GM18505 (cell line): ENCODE data around the gene HDAC7.
"Not testable (repeated sequence)": the region's sequence is repeated elsewhere in the genome, so short reads cannot be mapped to it uniquely, and the experiment has no call there.

Experiments used
- ATAC-seq: cut with Tn5 transposase; IDR thresholded peaks from one replicate; pipeline ENCODE4 v1.9.1; 2021; ENCODE audit not compliant: unreplicated experiment
- POLR2A ChIP-seq: IDR thresholded peaks from 4 replicates; pipeline ENCODE4 v1.6.1; 2011; ENCODE audit warnings: borderline replicate concordance; ENCODE audit not compliant: insufficient read depth, insufficient read length; ENCODE audit errors: extremely low read depth

Gene HDAC7

DNA sequence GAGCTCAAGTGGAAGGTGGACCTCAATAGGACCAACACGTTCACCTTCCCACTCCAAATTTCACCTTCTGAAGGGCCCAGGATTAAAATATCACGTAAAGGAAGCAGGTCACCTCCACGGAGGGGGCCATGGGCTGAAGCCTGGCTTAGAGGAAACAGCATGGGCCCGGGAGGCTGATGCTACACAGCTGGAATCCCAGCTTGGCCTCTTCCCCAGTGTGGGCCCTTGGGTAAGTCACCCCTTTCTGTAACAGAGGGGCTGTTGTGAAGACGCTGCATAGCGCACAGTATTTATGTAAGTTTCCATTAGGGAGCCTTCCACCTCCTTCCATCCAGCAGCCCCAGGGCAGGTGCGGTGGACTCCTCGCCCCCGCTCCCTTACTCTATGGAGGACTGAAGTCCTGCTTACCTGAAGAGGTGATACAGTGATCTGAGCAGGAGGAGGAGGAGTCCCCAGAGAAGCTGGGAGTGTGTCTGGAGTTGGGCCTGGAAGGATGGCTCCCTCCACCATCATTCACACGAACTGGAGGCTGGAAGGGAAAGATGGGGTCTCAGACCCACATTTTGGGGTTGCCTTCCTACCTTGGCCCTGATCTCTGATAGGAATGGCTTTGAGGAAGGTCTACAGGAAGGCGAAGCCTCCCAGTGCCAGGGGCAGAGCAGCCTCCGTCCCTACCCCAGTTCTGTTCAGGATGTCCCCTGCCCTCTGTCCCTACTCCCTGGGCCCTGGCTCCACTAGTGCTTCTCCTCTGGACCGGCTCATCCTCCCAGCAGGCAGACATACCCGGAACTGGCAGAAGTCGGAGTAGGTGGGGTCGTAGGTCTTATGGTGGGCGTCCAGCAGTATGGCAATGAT is 37.2 kb upstream of the HDAC7 start:
- no peak for TF ChIP-seq POLR2A
- ATAC-seq: no peak

DNA sequence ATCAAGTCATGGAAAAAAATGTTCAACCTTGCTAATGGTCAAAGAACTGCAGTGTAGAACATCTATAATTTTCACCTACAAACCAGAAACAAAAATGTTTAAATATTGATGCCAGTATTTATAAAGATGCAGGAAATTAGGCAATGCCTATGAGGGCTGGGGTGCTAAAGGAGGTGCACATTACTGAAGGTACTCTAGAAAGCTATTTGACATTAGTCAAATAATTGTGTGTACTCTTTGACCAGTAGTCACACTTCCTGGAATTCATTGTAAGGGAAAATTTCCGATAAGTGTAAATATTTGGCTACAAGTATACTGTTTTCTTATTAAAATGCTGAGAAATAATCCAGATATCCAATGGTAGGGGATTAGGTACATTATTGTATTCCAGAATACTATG is 36.4 kb upstream of the HDAC7 start:
- no peak for TF ChIP-seq POLR2A
- ATAC-seq: no peak

DNA sequence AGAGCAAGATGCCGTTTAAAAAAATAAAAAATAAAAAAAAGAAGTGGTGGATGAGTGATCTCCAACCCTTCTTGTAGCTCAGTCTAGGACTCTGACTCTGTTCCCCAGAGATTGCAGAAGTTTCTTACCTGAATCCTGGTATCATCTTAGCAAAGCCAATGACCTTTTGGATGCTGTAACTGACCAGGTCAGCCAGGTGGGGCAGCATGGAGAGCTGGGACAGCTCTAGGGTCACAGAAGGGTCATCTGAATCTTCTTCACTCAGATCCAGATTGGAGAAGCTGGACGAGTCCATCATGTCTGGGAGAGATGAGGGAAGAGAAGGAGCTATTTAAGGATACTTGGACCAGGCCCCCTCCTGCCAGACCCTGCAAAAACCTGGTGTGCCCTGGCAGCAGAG is 35.8 kb upstream of the HDAC7 start:
- no peak for TF ChIP-seq POLR2A
- no peak for ATAC-seq

DNA sequence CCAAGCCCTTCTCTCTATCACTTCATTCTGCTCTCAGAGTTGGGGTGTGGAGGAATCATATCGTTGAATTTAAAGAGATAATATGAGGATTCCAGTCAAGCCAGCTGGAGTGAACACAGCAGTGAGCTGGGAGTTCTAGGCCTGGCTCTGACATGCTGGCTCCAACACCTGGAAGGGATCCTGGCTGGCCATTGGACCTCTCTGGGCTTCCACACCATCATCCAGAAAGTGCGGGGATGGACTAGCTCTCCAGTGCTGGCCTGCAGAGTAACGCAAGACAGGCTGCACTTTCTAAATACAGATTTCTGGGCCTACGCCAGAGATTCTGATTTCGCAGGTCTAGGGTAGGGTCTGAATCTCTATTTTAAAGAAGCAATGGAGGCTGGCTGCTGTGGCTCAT is 34.8 kb upstream of the HDAC7 start:
- TF ChIP-seq POLR2A: no peak
- ATAC-seq: no peak

DNA sequence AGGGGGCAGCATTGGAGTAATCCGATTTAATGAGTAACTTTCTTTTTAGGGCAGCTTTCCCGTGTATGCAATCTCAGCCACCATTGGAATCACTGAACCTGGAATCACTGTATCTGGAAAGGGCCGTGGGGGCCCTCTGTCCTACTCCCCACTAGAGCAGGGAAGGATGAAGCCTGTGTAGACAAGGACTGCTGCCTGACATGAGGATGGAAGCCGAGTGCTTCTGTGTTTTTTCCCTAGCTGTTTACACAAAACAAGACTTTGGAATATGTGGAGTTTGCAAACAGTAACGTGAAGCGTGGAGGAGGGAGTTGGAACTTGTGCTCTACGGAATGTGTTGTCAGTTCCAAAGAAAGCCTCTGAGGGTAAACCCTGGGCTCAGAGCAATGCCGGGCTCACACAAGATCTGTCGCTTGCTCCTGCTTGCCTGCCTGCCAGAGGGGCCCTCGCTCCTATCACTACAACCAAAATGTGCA is 32.4 kb upstream of the HDAC7 start:
- TF ChIP-seq POLR2A: no peak
- no peak for ATAC-seq

DNA sequence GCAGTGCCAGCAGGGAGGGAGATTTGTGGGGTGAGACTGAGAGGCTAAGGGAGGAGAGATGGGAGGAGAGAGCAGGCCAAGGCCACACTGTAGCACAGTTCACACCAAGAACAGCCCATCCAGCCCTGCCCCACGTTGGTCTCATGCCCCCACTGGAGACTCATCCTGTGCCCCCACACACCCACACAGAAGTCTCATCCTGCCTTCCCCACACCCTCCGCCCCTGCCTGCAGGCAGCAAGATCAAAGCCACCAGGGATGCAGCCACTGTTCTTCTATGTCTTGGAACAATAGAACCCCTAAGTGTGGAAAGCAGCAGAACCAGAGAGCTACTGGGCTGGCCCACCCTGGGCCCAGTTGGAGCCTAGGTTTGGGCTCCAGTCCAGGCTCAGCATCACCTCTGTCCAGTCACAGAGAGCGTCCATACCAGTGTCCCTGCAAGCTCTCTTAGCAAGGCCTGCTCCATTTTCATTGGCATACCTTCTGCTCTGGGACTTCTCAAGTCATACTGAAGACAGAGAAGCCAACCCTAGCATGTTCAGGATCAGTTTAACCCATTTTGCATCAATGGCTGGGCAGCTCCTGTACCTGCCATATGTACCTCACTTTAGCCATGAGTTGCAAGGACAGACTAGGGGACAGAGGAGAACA is 31.7 kb upstream of the HDAC7 start:
- ATAC-seq: no peak
- no peak for TF ChIP-seq POLR2A

DNA sequence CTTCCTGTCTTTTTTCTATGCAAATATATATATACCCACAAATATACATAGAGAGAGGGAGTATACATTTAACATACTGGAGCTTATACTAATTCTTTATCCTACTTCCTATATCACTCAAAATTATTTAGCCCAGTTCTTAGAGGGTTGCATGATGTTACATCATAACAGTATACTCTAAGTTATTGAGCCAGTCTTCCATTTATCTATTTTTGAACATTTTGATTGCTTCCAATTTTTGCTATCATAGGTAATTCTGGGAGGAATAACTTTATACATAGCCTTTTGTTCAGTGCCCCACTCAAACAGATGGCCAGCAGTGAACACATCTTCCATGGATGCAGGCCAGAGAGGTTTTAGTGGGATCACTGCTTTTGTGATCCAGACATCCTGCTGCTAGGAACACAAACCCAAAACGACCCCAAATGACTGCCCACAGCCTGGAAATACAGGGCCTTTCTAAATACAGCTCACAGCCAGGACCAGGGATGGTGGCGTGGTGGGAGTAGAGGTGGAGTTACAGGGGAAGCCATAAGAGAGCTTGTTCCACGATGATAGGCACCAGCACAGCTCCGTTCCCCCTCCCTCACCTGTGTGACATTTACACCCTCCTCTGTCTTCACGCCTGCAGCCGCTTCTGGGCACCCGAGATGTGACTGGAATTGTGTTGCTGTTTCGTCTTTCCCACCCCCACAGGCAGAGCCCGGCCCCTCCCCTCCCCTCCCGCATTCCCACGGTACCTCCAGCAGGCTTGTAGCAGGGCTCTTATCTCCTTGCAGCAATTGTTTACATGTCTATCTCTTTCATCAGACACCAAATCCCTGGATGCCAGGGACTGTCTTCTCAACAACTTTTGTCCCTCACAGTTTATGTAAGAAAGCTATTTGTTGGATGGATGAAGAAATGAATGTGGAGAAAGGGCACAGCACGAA is 30.7 kb upstream of the HDAC7 start:
- no peak for TF ChIP-seq POLR2A
- ATAC-seq: no peak

DNA sequence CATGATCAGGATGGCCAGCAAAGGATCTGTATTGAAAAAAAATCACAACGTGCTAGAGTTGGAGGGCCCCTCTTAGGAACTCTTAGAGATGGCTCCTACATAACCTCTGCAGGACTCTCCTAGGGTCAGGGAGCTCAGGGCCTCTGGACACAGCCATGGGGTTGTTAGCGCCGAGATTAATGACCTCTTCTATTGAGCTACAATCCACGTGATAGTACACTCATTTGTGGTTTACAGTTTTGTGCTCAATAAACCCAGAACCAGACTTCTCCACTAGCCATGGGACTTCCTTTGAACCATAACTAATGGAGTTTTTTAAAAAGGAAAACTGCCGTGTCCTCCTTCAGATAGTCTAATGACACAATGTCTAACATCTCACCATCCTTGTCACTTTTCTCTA is 29.6 kb upstream of the HDAC7 start:
- ATAC-seq: no peak
- TF ChIP-seq POLR2A: no peak

DNA sequence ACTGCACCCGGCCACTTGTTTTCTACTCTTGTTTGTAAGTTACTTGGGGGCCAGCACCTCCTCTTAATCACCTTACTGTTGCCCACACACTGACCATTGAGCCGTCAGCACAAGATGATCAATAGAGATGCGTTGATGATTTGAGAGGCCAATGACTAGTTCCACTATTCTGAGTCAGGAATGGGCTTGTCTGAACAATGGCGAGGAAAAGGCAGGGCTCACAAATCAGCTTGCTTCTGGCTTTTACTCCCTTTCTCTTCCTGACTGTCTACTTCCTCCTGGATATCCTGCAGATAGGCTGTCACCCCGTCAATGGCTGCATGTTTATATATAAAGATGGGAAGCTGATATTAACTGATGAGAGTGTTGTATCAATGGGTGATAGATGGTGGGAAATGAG is 29.1 kb upstream of the HDAC7 start:
- ATAC-seq: no peak
- TF ChIP-seq POLR2A: no peak

DNA sequence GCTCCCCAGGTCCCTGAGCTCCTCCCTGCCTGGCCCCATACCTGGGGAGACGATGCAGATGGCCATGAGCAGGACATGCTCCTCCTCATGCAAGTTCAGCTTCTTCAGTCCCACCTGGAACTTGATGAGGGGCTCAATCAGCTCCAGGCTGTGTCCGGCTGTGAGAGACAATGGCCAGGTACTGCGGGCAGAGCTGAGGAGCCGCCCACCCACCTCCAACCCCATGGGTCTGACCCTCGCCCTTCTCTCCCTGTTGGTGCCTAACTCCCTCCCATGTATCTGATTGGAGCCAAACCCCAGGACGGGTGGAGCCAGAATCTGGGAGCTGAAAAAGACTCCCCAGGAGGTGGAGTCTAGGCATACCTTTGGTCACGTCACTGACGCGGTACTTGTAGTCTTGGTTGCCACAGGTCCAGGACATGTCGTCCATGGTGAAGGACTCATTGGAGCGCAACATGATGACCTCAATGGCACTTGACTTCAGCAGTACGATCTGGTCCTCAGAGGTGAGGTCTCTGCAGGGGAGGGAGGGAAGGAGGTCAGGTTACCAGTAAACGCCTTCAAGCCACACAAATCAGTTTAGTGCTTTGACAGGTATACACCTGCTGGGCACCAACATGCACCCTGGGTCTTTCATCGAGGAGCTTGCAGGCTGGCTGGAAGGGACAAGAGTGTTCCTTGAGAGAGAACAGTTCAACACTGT is 26.7 kb upstream of the HDAC7 start:
- no peak for ATAC-seq
- no peak for TF ChIP-seq POLR2A

DNA sequence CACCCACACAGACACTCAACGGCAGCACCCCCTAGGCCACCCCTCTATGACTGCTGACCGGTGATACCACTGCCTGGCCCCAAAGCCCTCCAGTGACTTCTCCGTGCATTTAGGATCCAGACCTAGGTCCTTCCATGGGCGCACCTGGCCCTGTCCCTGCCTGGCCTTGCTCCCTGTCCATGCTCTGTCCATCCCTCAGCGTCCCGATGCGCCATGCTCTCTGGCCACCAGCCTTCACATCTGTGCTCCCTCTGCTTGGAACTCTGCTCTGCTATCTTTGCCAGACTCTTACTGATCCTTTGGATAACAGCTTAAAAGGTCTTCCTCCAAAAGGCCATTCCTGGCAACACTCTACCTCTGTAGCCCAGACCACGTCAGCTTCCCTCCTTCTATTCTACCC is 25.4 kb upstream of the HDAC7 start:
- ATAC-seq: no peak
- TF ChIP-seq POLR2A: no peak

DNA sequence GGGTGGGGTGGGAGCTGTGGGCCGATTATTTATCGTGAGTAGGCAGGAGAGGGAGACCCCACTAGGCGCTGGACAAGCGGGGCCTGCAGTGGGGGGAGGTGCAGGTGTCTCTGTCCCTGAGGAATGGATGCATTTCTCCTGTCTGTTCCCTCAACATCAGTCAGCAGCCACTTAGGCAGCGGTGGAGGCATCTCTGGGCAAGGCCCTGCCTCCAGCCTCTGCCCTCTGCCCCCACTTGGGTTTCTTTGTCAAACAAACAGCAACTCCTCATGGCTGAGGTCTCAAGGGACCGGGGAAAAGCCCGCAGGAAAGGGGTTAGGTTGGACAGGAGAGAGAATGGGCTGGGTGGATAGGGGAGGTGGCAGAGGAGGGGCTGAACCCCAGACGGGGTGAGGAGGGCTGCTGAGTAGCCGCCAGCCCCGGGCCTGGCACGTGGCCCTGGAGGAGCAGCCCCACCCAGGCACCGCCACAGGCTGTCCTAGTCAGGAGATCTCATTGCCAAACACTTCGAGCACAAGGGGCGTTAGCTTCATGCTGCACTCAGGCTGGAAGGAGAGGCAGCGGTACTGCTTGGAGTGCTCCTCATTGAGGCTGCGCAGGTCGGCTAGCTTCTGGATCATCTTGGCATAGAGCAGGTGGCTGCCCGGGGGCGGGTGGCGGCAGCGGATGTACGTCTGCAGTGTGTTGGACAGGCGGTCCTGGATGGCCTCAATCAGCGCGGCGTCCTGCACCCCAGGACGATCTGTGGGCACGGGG is 24.7 kb upstream of the HDAC7 start:
- no peak for ATAC-seq
- no peak for TF ChIP-seq POLR2A

DNA sequence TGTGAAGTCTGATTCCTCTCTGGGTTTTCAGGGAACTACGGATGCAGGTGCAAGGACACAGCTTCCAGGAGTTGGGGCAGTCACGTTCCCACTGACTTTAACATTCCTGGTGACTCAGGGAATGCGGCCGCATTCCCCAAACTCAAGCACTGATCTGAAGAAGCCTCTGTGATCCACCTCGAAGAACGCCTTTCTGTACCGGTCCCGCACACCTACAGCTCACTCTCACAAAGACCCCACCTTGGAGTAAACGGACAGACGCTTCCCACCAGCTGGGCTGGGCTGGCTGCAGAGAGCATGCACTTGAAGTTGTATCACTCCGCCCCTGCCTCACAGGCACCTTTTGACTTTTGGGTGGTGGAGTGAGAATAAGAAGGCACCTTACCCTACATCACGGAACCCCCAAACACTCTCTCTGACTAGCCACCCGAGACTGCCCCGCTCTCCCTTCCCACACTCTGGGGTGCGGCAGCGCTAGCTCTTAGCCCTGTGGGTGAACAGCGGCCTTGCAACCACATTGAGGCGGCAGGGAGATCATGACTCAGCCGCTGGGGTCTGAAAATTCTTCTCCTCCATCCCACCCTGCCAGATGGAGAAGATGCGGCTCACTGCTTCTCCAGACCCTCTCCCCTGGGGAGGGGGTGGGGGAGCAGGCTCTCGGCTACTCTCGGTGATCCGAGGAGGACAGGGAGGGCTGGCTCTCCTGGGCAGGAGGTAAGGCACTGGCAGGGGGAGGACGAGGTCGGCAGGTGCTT is 23.7 kb upstream of the HDAC7 start:
- no peak for TF ChIP-seq POLR2A
- no peak for ATAC-seq

DNA sequence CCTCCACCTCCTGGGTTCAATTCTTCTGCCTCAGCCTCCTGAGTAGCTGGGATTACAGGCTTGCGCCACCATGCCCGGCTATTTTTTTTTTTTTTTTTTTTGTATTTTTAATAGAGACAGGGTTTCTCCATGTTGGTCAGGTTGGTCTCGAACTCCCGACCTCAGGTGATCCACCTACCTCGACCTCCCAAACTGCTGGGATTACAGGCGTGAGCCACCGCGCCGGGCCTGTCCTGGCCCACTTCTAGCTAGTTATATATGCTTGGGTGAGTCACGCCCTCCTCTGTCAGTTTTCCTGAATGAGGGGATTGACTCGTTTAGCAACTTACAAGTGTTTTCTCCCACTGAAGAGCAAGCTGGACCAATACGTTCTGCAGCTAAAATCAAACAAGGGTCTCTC is 22.8 kb upstream of the HDAC7 start:
- ATAC-seq: not testable (repeated sequence)
